Measurements from ENCODE around the gene DNAJC4.

The DNAJC4 gene, protein sequence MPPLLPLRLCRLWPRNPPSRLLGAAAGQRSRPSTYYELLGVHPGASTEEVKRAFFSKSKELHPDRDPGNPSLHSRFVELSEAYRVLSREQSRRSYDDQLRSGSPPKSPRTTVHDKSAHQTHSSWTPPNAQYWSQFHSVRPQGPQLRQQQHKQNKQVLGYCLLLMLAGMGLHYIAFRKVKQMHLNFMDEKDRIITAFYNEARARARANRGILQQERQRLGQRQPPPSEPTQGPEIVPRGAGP

DNA sequence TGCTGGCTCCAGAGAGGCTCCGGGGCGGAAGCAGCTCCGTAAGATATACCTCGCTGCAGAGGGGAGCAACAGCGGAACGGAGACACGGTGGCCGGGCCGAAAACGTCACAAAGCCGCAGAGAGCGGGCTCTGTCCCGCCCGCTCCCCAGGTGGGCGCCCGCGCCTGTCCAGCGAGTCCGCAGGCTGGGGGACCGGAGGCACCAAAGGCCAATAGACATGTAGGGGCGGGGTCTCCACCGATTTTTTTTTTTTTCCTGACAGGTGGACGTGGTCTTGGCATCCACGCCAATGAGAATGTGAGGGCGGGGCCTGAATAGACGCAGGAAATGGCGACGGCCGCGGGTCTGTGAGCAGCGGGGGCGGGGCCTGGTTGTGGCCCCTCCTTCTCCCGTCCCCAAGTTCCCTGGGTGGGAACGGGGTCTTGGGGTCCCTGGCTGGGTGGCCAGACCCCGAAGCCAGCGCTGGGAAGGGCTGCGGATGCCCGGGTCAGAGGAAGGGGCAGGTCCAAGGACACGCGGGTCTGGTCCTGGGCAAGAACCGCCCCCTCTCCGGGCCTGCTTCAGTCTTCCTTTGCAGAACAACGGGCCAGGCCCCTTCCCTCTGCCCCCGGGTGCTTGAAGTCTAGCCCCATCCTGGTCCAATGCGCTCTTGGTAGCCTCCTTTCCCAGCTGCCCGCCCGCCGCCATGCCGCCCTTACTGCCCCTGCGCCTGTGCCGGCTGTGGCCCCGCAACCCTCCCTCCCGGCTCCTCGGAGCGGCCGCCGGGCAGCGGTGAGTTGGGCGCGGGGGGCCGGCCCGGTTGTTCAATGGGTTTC, at the start of gene DNAJC4:
Gene DNAJC4, plus strand, starts transcription at position 378 of the 814 bp plus-strand sequence. Its CDS starts 307 bp downstream, at position 685.
- DNase-seq = peak; percentile 90

DNA sequence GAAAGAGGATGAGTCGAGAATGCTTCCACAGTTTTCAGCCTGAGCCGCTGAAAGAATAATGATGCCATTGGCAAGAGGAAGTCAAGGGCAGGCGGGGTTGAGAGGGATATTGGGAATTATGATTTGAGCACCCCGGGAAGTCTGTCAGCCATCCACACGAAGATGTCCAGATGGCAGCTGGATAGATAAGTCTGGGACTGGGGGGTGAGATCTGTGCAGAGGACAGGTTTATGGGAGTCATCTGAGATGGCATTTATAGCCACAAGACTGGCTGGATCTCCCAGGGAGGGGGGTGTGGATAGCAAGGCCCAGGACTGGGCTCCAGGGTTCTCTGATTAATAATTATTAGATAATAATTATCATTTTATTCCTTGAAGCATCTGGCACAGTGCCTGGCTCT, 49.5 kb upstream of the DNAJC4 start:
- no peak for DNase-seq

DNA sequence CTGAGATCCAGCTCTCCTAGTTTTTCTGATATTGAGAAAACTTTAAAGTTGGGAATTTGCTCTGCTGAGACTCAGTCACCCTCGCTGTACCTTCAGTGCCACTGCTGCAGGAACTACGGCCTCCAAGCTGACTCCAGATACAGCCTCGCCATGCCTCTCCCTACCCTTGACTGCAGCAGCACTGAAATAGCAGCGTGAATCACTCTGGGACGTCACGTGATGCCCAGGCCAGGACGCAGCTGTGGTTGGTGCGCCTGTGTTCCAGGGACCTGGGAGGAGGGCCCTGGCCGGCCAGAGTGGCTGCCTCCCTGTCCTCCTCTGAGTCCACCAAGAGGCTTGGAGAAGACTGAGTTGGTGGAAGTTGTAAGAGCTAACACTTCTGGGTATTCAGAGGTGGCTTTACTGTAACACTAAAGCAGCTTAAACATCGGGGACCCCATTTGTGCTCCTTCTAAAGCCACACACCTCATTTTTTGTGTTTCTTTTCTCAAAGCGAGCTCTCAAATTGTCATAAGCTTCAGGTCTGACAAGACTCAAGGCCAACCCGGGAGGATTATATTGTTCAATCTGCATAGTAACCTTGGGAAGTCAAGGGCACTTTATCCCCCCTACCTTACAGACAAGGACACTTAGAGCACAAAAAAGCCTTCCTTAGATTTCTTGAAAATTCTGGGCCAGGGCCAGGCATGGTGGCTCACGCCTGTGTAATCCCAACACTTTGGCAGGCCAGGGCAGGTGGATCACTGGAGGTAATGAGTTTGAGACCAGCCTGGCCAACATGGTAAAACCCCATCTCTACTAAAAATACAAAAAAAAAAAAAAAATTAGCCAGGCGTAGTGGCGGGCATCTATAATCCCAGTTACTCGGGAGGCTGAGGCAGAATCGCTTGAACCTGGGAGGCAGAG, 48.6 kb upstream of the DNAJC4 start:
- peak; percentile 29 for DNase-seq

DNA sequence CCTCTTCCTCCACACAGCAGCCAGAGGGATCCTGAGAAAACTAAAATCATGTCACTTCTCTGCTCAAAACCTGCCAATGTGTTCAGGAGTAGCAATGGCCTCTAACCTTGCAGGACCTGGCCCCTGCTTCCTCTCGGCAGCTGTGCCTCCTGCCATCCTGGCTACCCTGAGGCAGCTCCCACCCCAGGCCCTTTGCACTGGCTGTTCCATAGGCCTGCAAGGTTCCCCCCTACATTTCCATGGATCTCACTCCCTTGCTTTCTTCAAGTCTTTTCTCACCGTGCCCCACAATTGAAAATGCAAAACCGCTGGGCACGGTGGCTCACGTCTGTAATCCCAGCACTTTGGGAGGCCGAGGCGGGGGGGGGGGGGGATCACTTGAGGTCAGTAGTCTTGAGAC, 46.5 kb upstream of the DNAJC4 start:
- DNase-seq = no peak

DNA sequence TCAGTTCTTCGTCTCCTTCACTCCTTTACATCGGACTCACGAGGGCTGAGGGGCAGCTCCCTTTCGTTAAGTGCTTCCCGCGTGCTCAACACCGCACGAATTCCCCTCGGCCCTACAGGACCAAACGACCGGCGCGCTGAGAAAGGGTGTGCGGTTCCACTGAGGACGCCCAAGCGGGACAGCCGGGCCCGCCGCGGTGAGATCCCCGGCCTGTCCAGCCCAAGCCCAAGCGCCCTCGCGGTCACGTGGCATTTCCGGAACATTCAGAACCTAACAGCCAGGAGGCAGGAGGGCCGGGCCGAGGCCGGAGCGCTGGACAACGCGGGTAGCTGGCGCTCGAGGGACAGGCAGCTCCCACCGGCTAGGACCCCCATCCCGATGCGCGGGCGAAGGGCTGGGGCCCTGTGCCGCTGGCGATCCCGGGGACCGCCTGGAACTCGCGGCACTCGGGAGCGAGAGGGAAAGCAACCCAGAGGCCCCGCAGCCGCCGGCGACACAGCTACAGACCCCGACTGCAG, 45.1 kb upstream of the DNAJC4 start:
- peak; percentile 45 for DNase-seq

DNA sequence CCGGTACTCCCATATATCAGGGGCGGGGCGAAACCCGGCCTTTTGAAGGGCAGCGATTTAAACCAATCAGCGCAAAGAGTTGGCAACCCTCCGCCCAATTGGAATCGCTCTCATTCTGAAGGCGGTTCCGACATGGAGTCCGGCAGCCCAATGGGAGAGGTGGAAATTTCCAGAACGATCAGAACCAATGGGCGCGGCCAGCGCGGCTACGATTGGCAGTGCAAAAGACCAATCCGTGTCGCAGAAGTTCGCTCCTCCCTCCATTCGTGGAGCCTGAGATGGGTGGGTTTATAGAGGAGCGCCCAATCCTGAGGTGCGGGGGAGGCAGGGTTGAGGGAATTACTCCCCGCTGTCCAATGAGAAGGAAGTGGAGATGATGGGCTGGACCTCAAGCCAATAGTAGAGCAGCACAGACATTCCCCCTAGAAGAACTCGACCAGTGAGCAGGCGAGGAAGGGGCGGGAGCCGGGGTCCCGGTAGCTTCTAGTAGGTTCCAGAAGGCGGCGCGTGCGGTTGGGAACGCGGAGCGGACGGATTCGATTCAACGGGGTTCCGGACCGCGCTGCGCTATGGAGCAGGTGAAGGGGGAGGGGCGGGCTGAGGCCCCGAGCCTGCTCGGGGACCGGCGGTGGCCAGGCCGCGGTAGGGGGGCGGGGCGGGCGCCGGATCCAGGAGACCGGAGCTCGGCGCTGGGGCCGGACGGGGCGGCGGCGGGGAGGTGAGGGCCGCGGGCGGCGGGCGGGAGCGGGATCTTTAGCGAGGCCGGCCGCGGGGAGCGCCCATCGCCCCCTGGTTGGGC, 44.5 kb upstream of the DNAJC4 start, which contains the start of gene STIP1:
Gene STIP1, plus strand, starts transcription at position 479 of the 799 bp plus-strand sequence. Its CDS starts 91 bp downstream, at position 570.
- peak; percentile 99 for DNase-seq

DNA sequence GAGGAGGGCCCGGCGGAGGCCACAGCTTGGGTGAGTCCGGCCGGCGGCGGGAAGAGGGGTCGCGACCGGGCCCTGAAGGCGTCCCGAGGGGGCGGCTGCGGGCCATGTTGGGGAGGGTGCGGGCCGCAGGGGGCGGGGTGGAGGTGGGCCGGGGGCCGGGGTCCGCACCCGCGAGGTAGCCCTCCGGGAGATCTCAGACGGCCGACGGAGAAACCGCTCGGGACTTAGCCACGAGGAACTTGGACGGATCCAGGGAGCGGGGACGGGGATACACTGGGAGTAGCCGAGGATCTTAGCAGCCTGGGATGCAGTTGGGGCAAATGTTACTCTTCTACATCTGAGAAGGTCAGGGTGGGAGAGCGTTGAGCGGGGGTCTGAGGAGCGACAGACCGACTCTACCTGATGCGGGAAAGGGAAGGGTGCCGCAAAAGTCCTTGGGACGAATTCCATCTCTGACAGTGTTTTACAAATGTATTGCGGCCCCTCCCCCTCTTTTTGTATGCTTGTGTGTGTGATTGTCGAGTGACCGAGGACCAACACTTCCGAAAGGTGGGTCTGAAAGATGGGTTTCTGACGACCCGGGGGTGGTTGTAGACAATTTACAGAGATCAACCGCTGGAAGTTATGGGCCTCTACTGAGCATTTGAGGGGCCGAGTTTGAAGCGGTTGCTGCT, 43.7 kb upstream of the DNAJC4 start:
- peak; percentile 56 for DNase-seq

DNA sequence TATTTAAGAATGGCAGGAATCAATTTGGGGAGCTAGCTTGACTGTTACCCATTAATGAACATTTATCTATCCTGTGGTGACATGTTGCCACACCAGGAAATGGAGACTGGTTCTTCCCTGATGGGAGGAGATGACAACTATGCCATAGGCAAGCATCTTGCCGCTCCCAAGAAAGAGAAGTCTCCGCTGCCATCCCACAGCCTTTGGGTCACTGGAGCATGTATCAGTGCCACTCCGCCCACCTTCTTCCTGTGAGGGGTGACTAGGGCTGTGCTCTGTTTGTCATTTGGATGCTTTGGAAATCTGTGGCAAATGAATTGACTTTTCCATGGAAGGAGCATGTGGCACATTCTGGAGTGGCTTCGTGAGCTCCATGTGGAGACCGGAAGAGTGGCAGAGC, 37.9 kb upstream of the DNAJC4 start:
- no peak for DNase-seq

DNA sequence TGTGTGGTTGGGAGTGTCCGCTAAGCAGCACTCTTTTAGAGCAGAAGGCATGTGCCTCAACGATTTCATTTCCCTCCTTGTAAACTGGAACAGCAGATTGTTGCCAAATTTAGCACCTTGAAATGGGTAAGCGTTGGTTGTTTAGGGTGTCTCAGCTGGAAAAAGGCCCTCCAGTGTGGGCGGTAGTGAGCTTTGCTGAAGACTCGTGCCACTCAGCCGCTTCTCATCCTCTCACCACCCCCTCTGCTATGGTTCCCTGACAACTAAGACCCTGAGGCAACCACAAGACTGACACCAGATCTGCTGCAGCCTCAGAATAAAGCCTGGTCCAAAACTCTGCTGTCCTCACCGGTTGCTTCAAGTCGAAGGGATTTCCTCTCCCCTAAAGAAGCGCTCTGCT, 33.7 kb upstream of the DNAJC4 start:
- no peak for DNase-seq

DNA sequence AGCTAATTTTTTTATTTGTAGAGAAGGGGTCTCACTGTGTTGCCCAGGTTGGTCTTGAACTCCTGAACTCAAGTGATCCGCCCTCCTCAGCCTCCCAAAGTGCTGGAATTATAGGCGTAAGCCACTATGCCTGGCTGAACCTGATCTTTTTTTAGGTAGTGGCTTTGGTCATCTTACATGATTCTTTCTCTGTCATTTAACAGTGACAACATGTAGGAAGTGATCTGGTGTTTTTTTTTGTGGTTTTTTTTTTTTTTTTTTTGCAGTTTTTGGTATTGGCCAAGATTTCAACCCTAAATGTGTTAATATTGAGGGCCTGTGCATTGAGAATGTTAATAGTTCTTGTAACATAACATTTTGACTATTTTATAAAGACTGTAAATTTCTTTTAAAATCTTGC, 31.8 kb upstream of the DNAJC4 start:
- DNase-seq = no peak

DNA sequence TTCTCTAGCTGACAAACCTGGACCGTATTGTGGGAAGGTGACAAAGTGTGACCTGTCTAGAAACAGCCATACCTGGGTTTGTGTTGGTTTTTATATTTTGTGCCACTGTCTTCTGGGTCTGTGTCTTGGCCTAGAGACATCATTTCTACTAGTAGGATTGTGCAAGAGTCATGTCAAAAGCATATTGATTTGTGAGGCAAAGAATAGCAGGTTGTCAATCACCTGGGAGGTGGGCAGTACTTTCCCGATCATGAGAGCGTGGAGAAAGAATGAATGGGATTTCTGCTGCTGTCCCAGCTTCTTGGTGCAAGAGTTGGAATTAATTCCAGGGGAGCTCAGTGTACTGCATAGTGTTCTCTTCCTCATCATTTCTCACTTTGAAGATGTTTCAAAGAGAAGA, 28.8 kb upstream of the DNAJC4 start:
- DNase-seq = no peak

DNA sequence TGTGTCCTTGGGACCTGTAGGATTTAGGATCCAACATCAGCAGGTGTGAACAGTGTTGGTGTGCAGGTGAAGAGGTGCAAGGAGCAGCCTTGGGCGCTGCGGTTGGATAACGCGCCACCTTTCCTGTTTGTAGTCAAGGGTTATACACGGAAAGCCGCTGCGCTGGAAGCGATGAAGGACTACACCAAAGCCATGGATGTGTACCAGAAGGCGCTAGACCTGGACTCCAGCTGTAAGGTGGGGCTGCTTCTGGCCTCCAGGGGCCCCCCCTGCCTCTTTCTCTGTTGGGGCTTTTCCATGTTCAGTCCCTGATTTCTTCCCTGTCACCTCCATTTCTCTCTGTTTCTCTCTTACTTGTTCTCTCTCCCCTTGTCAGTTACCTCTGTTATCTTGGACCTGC, 27.4 kb upstream of the DNAJC4 start:
- DNase-seq = no peak

DNA sequence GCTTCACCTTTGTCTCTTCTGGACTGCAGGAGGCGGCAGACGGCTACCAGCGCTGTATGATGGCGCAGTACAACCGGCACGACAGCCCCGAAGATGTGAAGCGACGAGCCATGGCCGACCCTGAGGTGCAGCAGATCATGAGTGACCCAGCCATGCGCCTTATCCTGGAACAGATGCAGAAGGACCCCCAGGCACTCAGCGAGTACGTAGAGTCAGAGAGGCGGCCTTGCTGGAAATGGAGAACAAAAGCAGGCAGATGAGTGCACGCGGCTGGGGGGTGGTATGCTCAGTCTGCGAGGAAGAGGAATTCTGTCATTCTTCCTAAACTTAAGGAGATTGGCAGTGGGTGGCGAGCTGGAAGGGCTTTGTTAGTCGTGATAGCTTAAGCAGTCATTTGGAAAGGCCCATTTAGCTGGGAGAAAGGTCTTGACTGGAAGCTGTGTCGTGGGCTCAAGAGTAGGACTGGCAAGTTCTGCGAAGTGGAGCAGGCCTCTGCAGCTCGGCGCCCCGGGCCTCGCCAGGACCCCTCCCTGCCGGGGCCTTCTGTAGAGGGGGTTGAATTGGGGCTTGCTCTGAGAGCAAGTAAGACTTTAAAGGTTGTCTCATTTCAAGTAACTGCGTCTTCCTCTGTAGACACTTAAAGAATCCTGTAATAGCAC, 26.8 kb upstream of the DNAJC4 start:
- DNase-seq = no peak

DNA sequence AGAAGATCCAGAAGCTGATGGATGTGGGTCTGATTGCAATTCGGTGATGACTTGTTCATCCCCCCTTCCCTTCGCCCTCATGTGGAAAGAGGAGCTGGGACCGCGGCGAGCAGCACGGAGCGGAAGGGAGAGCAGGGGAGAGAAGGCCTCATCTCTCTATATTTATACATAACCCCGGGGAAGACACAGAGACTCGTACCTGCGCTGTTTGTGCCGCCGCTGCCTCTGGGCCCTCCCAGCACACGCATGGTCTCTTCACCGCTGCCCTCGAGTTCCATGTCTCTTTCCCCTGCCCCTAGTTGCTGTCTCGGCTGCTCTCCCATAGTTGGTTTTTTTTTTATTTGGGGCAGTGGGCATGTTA, 26.3 kb upstream of the DNAJC4 start:
- no peak for DNase-seq

DNA sequence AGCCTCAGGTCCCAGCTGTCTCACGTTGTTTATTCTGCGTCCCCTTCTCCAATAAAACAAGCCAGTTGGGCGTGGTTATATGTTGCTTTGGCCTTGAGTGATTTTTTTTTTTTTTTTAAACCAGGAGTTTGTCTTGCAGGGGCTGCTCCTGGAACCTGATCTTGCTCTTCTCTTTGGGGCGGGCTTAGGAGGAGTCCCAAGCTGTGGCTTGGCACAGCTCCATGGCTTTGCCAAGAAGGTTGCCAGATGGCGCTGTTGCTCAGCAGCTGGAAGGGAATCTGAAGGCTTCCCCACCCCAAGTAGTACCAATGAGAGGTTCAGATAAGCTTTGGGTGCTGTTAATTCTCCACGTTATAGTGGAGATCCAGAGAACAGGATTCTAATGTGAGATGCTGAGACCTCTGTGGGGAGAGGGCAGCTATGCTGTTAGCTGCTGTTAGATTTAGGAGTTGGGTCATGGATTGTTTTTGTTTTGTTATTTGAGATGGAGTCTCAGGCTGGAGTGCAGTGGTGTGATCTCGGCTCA, 25.8 kb upstream of the DNAJC4 start:
- peak; percentile 82 for DNase-seq

DNA sequence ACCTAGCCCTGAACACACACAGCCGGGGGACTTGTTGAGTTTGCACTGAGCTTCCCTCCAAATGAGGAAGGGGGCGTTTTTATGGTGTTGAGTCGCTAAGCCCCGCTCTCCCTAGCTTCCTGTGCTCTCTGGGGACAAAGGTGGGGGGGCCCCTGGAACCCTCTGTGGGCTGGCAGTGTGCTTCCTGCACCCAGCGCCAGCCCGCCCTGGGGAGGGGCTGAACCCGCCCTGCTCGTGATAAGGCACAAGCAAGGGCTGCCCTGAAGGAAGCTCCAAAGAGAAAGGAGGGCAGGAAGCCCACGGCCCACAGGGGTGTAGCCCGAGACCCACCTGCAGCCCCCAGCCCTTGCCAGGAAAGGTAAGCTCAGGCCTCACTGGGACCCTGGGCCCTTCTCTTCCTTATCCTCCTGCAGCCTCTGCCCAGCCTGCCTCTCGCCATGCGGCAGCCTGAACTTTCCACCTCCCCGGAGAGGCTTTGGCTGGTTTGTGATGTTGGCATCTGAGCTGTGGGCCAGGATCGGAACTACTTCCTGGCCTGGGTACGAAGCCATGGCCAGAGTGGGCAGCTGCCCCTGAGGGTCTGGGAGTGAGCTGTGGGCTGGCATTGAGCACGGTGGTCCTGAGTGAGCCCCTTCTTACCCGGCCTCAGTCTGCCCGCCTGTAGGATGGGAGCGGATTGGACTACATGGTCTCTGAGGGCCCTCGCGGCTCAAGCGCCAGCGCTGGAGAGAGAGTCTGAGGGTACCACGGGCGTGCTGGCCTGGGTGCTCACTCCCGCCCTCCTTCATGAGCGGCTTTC, 23.7 kb upstream of the DNAJC4 start, which contains the start of gene FERMT3:
Gene FERMT3, plus strand, starts transcription at position 265 of the 799 bp plus-strand sequence. CDS start 644 bp downstream, outside the sequence.
- peak; percentile 70 for DNase-seq

DNA sequence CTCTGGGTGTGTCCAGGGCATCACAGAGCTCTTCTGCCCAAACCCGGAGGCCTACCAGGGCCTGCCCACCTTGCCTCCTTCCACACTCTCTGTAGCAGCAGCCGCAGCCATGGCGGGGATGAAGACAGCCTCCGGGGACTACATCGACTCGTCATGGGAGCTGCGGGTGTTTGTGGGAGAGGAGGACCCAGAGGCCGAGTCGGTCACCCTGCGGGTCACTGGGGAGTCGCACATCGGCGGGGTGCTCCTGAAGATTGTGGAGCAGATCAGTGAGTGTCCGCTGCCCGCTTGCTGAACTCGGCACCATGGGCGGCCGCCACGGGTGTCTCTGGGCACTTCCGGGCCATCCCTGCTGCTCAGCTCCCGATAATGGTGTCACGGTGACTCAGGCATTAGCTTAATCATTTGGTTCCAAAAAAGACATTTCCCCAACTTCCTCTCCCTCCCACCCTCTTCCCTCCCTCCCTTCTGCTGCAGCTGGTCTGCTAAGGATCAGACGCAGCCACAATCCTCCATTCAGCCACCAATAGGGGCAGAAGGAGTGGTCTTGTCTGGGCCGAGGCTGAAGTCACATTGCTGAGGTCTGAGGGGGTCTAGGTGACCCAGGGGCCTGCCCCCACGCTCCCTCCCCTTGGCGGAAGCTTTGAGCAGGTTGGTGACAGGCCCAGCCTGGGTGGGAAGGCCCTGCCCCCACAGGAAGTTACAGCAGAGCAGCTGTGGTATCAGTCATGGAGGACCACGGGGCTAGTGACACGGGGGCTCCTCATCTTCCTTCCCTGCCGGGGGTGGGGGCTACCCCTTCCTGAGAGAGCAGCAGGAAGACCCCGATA, 22.9 kb upstream of the DNAJC4 start:
- DNase-seq = peak; percentile 85

DNA sequence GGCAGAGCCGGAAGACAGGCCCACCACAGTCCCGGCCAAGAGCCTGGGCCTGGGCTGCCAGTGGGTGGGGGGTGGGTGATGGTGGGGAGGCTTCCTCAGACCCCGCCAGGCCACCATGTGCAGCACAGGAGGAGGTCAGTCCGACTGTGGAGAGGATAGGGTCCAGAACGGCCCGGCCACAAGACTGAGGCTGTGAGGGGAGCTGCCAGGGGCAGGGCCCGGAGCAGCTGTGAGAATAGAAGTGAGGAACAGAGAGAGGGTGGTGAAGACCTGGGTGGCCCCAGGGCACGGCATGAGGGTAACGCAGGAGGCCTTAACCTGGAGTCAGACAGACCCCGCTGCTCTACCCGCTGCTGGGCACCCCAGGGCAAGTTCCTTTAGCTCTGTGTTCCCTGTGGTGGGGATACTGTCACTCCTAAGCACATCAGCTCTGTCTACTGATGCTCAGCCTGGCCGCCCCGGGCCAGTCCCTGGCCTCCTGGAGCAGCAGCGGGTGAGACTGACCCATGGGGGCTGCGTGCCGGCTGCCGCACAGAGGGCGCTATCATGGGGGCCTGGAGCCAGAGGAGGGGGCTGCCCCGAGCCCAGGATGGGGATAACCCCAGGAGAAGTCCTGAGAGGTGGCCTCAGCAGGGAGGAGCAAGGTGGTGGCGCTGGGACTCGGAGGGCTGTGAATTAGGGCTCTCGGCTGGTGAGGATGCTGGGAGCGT, 22.1 kb upstream of the DNAJC4 start:
- DNase-seq = no peak

Measured in activated naive CD4-positive, alpha-beta T cell treated with Interleukin-2 at 50 U/mL for 16 hours (primary cell).